GM12892 (cell line): ENCODE results near the gene B4GALT2.

Experiments
- DNase-seq: peaks from one replicate; pipeline ENCODE4 v3.0.0; 2011; ENCODE audit not compliant: insufficient read length
- FAIRE-seq: peaks from 2 replicates; lab custom pipeline; 2011; peaks lifted over from hg19 to GRCh38; lab: Jason Lieb, UNC
- POLR2A ChIP-seq: IDR thresholded peaks from 2 replicates; pipeline ENCODE4 v1.6.1; 2011; ENCODE audit warnings: low read depth, low read length, control low read depth
- POLR2AphosphoS5 ChIP-seq: IDR thresholded peaks from 2 replicates; pipeline ENCODE4 v1.6.1; 2011; ENCODE audit warnings: low read depth, low read length, control low read depth
- TAF1 ChIP-seq: IDR thresholded peaks from 2 replicates; pipeline ENCODE4 v1.6.1; 2011; ENCODE audit warnings: low read depth, mild to moderate bottlenecking, control low read depth, low read length, borderline replicate concordance

B4GALT2 gene

DNA sequence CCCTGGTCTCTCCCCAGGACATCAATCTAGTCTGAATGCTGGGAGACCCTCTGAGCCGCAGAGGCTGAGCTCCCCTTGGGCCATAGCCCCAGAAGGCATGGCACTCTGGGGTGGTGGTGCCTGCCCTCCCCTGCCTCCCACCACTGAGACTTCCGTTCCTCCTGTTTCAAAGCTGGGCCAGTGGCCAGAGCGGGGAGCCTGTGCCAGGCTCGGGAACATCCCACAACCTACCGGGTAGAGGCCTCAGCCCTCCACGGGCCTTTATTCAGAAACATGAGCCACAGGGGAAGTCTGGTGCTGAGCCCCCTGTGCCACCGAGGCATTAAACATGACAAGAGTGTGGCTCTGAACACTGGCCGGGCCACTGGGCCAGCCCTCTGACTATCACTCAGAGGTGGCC is 20.4 kb downstream of the B4GALT2 start:
- no peak for FAIRE-seq
- no peak for TF ChIP-seq TAF1
- no peak for TF ChIP-seq POLR2AphosphoS5
- no peak for TF ChIP-seq POLR2A
- DNase-seq, result no peak

DNA sequence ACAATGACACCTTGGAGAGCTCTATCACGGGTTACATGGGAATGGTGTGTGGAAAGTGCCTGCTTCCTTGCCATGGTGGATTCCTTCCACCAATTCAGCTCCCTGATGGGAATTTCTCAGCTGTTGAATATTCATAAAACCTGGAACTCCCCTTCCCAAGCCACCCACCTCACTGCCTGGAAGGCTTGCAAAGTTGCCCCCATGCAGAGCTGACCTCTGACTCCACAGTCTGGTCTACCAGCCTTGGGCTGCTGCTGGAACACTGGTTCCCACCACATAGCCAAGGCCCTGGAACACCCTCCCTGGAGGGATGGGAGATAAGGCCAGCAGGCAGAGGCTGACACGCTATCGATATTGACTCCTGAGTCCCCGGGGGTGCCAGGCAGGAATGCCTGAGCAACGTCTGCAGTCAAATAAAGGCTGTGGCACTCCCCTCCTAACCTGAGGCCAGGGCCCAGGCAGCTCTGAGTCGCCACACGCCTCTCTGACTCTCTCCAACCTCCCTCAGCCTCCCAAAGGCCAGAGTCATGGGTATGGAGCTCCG is 21.2 kb downstream of the B4GALT2 start:
- FAIRE-seq (no peak), DNase-seq (no peak)
- TF ChIP-seq POLR2AphosphoS5 (no peak), TAF1 (no peak), POLR2A (no peak)

DNA sequence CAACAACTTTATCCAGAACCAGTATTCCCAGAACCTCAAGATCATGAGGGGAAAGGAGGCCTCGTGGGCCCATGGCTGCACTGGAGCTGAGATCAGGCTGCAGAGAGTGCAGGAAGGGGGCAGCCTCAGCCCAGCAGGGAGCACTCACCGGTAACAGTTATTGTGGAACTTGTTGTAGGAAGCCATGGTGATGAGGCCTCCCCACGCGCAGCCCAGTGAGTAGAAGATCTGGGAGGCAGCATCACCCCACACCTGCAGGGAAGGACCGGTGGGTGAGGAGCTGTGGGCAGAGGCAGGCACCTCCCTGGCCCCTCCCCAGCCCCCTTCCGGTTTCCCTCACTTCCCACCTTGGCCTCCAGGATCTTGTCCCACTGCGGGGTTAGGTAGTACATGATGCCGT is 23.2 kb downstream of the B4GALT2 start:
- FAIRE-seq (no peak), DNase-seq (no peak)
- TF ChIP-seq POLR2AphosphoS5 (no peak), TAF1 (no peak)

- FAIRE-seq, result no peak
- no peak for DNase-seq
- no peak for TF ChIP-seq TAF1
- no peak for TF ChIP-seq POLR2AphosphoS5
- no peak for TF ChIP-seq POLR2A
Measured at GRCh38 chr1:44002606-44003157, 23.7 kb downstream of the B4GALT2 start.

DNA sequence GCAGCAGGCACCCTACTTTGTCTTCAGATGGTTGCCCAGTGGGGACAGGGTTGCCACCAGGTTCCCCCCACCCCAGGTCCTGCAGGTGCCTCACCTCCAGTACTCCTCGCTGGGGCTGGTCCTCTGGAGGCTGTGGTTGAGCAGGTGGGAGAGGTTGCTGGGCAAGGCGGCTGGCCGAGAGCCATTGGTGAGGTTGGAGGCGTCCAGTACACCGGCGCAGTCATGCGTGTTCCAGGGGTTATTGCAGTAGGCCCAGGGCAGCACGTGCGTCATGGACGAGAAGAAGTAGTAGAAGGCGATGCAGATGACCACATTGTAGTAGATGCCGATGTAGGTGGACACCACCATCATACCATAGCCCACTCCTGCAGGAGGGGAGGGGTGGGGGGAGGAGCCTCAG is 29.2 kb downstream of the B4GALT2 start:
- no peak for DNase-seq
- no peak for FAIRE-seq
- TF ChIP-seq POLR2A (no peak), TAF1 (no peak), POLR2AphosphoS5 (no peak)

GRCh38 chr1:44010935-44011471 is 32.0 kb downstream of the B4GALT2 start:
- DNase-seq (no peak), FAIRE-seq (no peak)
- TF ChIP-seq POLR2A (no peak), POLR2AphosphoS5 (no peak), TAF1 (no peak)

DNA sequence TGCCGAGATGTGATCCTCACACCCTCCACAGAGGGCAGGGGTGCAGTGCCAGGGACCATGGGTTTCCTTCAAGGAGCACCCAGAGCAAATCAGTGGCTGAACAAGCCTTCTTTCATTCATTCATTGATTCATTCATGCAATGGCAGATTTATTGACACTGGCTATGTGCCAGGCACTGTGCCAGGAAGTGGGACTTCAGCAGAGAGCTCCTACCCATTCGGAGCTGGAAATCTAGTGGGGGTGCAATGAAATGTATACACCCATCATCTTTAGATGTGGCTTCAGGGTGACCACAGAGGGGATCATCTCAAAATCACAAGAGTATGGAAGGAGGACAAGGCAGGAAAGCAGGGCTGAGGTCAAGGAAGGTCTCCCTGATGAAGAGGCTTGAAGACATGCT is 33.4 kb downstream of the B4GALT2 start:
- no peak for TF ChIP-seq POLR2A
- TF ChIP-seq TAF1, result no peak
- TF ChIP-seq POLR2AphosphoS5, result no peak
- no peak for FAIRE-seq
- no peak for DNase-seq

DNA sequence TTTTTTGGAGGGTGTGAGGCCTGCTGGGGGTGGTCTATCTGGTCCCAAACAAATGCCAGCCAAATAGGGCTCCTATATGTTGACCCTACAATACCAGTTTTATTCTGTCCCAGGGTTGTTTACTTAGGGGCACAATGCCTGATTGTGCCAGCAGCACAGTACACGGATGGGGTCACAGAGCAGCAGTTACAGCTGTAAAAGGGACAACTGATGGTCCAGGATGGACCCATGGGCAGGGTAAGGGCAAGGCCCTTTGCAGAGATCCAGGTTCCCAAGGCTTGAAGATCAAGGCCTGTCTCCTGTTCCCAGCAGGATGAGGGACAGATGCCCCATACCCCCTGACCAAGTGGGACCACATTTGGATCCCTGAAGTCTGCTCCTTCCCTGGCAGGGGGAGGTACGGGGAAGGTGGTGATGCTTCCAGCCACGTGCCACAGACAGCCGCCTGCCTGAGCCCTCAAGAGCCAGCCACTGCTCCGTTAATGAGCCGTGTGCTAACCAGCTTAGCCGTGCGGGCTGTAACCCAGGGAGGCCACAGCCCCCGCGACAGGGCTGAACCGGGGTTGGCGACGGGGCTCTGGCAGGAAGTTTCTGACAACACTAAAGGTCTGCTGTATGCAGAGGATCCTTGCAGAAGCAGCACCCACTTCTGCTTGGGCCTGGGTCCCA is 34.1 kb downstream of the B4GALT2 start:
- TF ChIP-seq POLR2A (no peak), TAF1 (no peak), POLR2AphosphoS5 (no peak)
- FAIRE-seq (no peak), DNase-seq (no peak)

GRCh38 chr1:44013949-44014348 is 34.9 kb downstream of the B4GALT2 start:
- DNase-seq, result no peak
- TF ChIP-seq TAF1, result no peak
- no peak for TF ChIP-seq POLR2A
- no peak for TF ChIP-seq POLR2AphosphoS5
- no peak for FAIRE-seq

DNA sequence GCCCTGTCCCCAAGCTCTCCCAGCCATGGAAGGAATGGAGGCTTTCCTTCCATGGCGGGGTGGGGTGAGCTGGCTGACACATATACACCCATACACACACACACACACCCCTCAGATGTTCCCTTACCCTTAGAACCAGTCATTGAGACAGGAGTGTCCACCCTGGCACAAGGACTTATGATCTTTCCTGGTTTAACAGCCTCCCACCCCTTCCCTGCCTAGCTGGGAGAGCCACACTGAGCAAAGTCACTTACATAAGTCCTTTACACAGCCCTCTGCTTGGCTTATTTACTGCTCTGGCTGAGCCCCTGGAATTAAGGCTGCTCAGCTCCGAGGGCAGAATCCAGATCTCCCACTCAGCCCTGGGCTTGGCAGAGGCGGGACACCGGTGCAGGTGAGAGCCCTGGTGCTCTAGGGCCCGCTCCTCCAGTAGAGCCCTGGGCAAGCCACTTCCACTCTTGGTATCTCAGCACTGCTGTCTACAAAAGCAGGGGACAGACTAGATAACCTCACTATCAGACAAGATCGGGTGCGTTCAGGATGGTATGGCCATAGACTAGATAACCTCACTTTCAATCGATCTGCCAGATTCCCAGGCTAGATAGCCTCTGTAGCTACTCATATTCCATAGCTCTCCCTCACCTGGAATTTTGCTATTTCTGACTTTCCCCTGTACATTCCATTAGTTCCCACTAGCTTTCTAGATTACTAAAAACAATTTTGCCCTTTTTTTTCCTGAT is 35.5 kb downstream of the B4GALT2 start:
- FAIRE-seq (no peak), DNase-seq (no peak)
- no peak for TF ChIP-seq POLR2A
- TF ChIP-seq POLR2AphosphoS5, result no peak
- TF ChIP-seq TAF1, result no peak

DNA sequence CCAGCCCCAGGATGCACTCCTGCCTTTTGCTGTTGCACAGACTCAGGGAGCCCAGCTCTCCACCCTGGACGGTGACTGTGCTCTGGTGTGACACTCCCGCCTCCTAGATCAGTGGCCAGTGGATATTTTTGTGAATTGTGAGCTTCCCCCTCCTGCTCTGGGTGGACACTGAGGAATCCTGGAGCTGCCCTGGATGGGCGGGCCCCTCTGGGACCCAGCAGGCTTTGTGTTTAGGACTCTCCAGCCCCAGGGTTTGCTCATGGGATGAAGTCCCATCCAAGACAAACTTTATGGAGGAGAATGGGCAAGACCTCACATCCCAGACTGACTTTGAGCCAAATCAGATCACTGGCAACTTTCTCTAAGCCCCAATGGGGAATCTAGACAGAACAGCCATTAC is 36.2 kb downstream of the B4GALT2 start:
- DNase-seq (no peak), FAIRE-seq (no peak)
- TF ChIP-seq TAF1 (no peak), POLR2A (no peak), POLR2AphosphoS5 (no peak)
